ENCODE data around the gene IGSF9. TPM values are rescaled to one million over a fixed set of nuclear protein-coding genes. Genes with fewer than 3 reads are reported as not detected.
A peak's percentile ranks its signal among the peaks of the same experiment; 100 is the strongest.

The IGSF9 gene
- total RNA-seq, 1 donor from 2014 or later, result 24.5 TPM

DNA sequence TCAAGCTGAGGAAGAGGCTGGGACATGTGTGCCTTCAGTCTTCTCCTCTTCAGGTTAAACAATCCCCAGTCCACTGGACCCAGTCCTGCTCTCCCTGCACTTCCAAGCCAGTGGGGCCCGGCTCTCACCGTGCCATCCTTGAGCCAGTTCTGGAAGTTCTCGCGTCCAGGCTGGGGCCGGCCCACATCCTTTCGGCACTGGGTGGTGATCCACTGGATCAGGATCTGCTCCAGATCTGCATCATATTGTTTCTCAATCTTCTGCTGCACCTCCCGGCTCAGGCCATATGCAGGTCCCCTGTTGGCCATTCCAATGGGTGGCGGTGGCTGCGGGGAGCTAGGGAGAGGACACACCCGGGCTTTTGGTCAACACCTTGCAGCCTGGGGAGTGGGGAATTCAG lies 25.2 kb downstream of the IGSF9 start:
- DNase-seq (ENCODE audit: low read depth, low spot score), result no peak
- Mint-ChIP-seq H3K9me3 (no peaks in the 10 kb centered on the region), H3K27me3 (ENCODE audit: low read depth) (peaks cover 27% of the 10 kb centered on the region), H3K4me1 (peaks cover 30% of the 10 kb centered on the region), H3K36me3 (ENCODE audit: low read depth) (no peaks in the 10 kb centered on the region), H3K27ac (ENCODE audit: unreplicated experiment) (no peak overlapping the region), H3K4me3 (no peak overlapping the region)
- TF ChIP-seq CTCF (conservative IDR thresholded peaks at IDR 0.05), result no peak

DNA sequence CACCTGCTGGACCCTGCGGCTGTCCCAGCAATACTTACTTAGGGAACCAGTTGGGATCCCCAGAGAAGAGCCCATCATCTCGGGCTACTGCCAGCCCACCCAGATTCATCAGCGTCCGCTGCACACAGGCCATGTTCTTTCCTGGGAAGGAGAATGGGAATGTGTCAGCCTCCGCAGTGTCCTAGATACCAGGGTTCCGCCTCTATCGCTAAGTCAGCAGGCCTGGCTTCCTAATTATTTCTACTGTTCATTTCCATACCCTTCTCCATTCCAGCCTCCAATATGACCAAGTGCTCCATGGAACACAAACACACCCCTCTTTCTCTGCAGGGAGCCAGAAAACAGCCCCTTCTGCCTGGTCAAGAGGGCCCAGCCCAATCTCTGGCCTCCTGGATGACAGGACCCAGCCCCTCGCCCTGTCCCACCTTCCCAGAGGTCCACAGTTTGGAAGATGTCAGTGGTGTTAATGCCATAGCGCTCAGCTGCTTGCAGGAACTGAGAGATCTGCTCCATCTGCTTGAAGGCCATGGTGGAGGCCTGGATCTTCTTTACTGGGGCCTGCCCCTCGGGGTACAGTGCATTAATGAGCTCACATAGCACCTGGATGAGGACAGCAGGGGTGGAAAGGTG lies 26.1 kb downstream of the IGSF9 start:
- Mint-ChIP-seq H3K4me3 (no peak overlapping the region), H3K27me3 (ENCODE audit: low read depth) (peaks cover 22% of the 10 kb centered on the region), H3K27ac (ENCODE audit: unreplicated experiment) (no peak overlapping the region), H3K36me3 (ENCODE audit: low read depth) (no peaks in the 10 kb centered on the region), H3K4me1 (peaks cover 25% of the 10 kb centered on the region), H3K9me3 (no peaks in the 10 kb centered on the region)
- DNase-seq (ENCODE audit: low read depth, low spot score), result no peak
- no peak for TF ChIP-seq CTCF (conservative IDR thresholded peaks at IDR 0.05)

- Mint-ChIP-seq H3K4me1 (peaks cover 17% of the 10 kb centered on the region), H3K27ac (ENCODE audit: unreplicated experiment) (no peak overlapping the region)
- no peak for DNase-seq (ENCODE audit: low read depth, low spot score)
These were observed 26.8 kb downstream of the IGSF9 start for GRCh38 chr1:159918352-159919200.

DNA sequence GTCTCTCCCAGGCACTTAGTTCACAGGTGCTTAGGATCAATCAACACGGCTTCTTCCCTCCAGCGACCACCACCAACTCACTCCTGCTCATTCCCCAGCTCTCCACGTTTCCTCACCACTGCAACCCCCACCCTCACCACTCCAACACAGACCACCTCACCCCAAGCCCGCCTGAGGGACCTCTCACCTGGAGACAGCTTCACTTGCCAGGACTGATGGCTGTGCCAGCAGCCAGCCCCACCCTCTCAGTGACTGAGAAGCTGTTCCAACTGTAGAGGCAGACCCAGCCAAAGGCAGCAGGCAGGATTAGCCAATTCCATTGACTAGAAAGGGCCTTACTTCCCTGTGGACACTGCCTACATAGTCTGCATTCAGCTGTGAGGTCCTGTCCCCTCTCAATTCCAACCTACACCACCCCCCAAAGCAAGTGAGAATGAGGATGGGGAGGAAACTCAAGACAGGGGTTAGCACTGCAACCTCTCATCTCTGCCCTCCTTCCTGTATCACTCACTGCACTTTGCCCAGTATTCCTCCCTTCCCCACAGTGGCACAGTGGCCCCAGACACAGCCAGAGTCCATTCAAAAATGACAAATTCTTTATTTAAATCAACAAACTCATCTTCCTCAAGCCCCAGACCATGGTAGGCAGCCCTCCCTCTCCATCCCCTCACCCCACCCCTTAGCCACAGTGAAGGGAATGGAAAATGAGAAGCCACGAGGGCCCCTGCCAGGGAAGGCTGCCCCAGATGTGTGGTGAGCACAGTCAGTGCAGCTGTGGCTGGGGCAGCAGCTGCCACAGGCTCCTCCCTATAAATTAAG lies 27.7 kb downstream of the IGSF9 start:
- peaks cover 9% of the 10 kb centered on the region for H3K4me1 Mint-ChIP-seq
- no peak for DNase-seq (ENCODE audit: low read depth, low spot score)
- no peak overlapping the region for H3K4me3 Mint-ChIP-seq
- no peaks in the 10 kb centered on the region for H3K9me3 Mint-ChIP-seq
- TF ChIP-seq CTCF (conservative IDR thresholded peaks at IDR 0.05), result no peak
- no peak overlapping the region for H3K27ac Mint-ChIP-seq (ENCODE audit: unreplicated experiment)
- H3K27me3 Mint-ChIP-seq (ENCODE audit: low read depth), result peaks cover 7% of the 10 kb centered on the region
- H3K36me3 Mint-ChIP-seq (ENCODE audit: low read depth), result no peaks in the 10 kb centered on the region

More at GRCh38 chr1:159918352-159919200, 26.8 kb downstream of the IGSF9 start:
- no peaks in the 10 kb centered on the region for H3K36me3 Mint-ChIP-seq (ENCODE audit: low read depth)
- no peak overlapping the region for H3K4me3 Mint-ChIP-seq
- H3K27me3 Mint-ChIP-seq (ENCODE audit: low read depth), result peaks cover 14% of the 10 kb centered on the region
- no peaks in the 10 kb centered on the region for H3K9me3 Mint-ChIP-seq
- TF ChIP-seq CTCF (conservative IDR thresholded peaks at IDR 0.05), result no peak

DNA sequence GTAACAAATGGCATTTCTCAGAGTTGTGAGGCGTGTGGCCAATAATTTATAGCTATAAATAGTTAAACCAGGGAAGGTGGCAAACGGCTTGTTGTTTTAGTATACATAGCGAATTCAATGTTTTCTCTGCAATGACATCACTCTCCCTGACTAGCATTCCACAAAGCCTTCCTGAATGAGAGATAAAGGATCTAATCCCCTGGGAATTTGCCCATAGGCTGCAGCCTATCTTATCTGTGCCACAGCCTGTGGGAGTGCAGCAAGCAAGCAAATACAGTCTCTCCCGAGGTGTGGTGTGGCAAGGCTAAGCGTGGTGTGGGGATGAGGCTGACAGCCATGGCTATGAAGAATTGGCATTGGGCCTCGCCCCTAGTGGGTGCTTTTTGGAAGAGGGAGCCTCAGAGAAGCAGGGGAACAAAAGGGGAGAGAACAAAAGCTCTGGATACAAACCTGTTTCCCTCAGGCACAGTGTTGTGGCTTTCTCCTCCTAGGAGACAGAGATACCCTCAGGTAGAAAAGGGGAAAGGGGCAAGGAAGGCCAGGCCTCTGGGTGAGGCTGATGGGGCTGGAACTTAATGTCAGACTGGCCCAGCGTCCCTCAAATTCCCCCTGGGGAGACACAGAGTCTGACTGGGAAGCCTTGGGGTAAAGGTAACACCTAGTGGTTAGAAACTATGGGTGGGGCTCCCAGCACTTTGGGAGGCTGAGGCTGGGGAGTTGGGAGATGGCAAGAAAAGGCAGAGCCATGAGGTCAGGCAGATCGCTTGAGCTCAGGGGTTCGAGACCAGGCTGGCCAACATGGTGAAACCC lies 29.0 kb downstream of the IGSF9 start:
- no peak for TF ChIP-seq CTCF (conservative IDR thresholded peaks at IDR 0.05)
- H3K4me3 Mint-ChIP-seq, result no peak overlapping the region

More for the DNA sequence above, 29.0 kb downstream of the IGSF9 start:
- peaks cover 4% of the 10 kb centered on the region for H3K27me3 Mint-ChIP-seq (ENCODE audit: low read depth)
- no peak for DNase-seq (ENCODE audit: low read depth, low spot score)
- H3K9me3 Mint-ChIP-seq, result no peaks in the 10 kb centered on the region
- peaks cover 12% of the 10 kb centered on the region for H3K4me1 Mint-ChIP-seq
- no peaks in the 10 kb centered on the region for H3K36me3 Mint-ChIP-seq (ENCODE audit: low read depth)
- H3K27ac Mint-ChIP-seq (ENCODE audit: unreplicated experiment), result peak overlapping the region; percentile 92
